IMR-90 (cell line): ENCODE measurements around the gene RGS9. TPM values are rescaled to one million over a fixed set of nuclear protein-coding genes. Genes with fewer than 3 reads are reported as not detected.
A peak's percentile ranks its signal among the peaks of the same experiment; 100 is the strongest.

Source experiments
- ATAC-seq: fragments of 200-7000 bp; cut with Tn5 transposase; 2 replicates; pipeline ENCODE4 v1.9.1; 2020; ENCODE audit warnings: low read depth, mild to moderate bottlenecking, moderate library complexity
- BruUV-seq: library from RNA; stranded (reverse); fragments of 400-500 nt; replicated peaks from 2 replicates; lab custom pipeline; 2021; lab: Mats Ljungman, UMichigan
- CTCF ChIA-PET: fragments of 300-600 bp; formaldehyde crosslinking; extraction: SDS; loops from one replicate; lab custom pipeline; 2021; ENCODE audit warnings: antibody characterized with exemption; lab: Yijun Ruan, JAX
- POLR2A ChIA-PET: fragments of 300-600 bp; sonication (Branson Sonifier 250); formaldehyde crosslinking; loops from one replicate; lab custom pipeline; 2022; ENCODE audit warnings: antibody characterized with exemption; ENCODE audit not compliant: unreplicated experiment; lab: Charles Lee
- DNase-seq: peaks from one replicate; pipeline ENCODE4 v3.0.0; 2013
- H2AFZ ChIP-seq: replicated peaks from 2 replicates; pipeline ENCODE3; 2013; ENCODE audit warnings: low read length, mild to moderate bottlenecking; ENCODE audit not compliant: poor library complexity
- H2AK5ac ChIP-seq: 2 replicates; pipeline ENCODE4 v1.6.1; 2013; ENCODE audit warnings: low read depth, low read length, inconsistent platforms
- H2AK9ac ChIP-seq: replicated peaks from 2 replicates; pipeline ENCODE3; 2013; ENCODE audit warnings: mild to moderate bottlenecking, low read depth, low read length, moderate library complexity; ENCODE audit not compliant: poor library complexity
- H2BK120ac ChIP-seq: 2 replicates; pipeline ENCODE4 v1.6.1; 2013; ENCODE audit warnings: low read depth, low read length, inconsistent platforms
- H2BK15ac ChIP-seq: 3 replicates; pipeline ENCODE4 v1.6.1; 2013; ENCODE audit warnings: low read depth, low read length, inconsistent platforms
- H2BK20ac ChIP-seq: 2 replicates; pipeline ENCODE4 v1.6.1; 2013; ENCODE audit warnings: low read depth, mild to moderate bottlenecking, inconsistent platforms, low read length, moderate library complexity
- H2BK5ac ChIP-seq: 2 replicates; pipeline ENCODE4 v1.6.1; 2013; ENCODE audit warnings: mild to moderate bottlenecking, low read depth, low read length, inconsistent platforms; ENCODE audit not compliant: poor library complexity, severe bottlenecking
- H3K14ac ChIP-seq: replicated peaks from 2 replicates; pipeline ENCODE4 v1.6.1; 2013; ENCODE audit warnings: low read depth, low read length, inconsistent platforms
- H3K18ac ChIP-seq: 2 replicates; pipeline ENCODE4 v1.6.1; 2013; ENCODE audit warnings: low read depth, low read length, control low read depth
- H3K23ac ChIP-seq: 2 replicates; pipeline ENCODE4 v1.6.1; 2013; ENCODE audit warnings: low read depth, low read length, inconsistent platforms
- H3K27ac ChIP-seq: 2 replicates; pipeline ENCODE4 v1.5.1; 2013; ENCODE audit warnings: mild to moderate bottlenecking, control low read depth, low read length; ENCODE audit not compliant: insufficient read depth
- H3K27me3 ChIP-seq: 2 replicates; pipeline ENCODE4 v1.6.1; 2013; ENCODE audit warnings: low read length; ENCODE audit not compliant: control insufficient read depth, insufficient read depth
- H3K36me3 ChIP-seq: 2 replicates; pipeline ENCODE4 v1.6.1; 2013; ENCODE audit warnings: low read length, mixed read lengths; ENCODE audit not compliant: control insufficient read depth, insufficient read depth
- H3K4ac ChIP-seq: 2 replicates; pipeline ENCODE4 v1.6.1; 2013; ENCODE audit warnings: low read depth, low read length, inconsistent platforms
- H3K4me1 ChIP-seq: 2 replicates; pipeline ENCODE4 v1.6.1; 2013; ENCODE audit warnings: low read length, mixed read lengths; ENCODE audit not compliant: control insufficient read depth, insufficient read depth
- H3K4me2 ChIP-seq: 2 replicates; pipeline ENCODE4 v1.6.1; 2013; ENCODE audit warnings: low read depth, mild to moderate bottlenecking, control low read depth, low read length, moderate library complexity
- H3K4me3 ChIP-seq: 2 replicates; pipeline ENCODE4 v1.5.1; 2013; ENCODE audit warnings: low read depth, mild to moderate bottlenecking, control low read depth, low read length, moderate library complexity; ENCODE audit not compliant: insufficient read depth
- H3K56ac ChIP-seq: 2 replicates; pipeline ENCODE4 v1.6.1; 2013; ENCODE audit warnings: low read length, inconsistent platforms; ENCODE audit not compliant: insufficient read depth; ENCODE audit errors: extremely low read depth
- H3K79me1 ChIP-seq, 2 experiments: 2 replicates each; pipeline ENCODE4 v1.6.1; 2013; ENCODE audit warnings: low read length in 2 of 2, inconsistent platforms in 1 of 2, low read depth in 1 of 2
- H3K9ac ChIP-seq: 2 replicates; pipeline ENCODE4 v1.6.1; 2013; ENCODE audit warnings: low read depth, low read length, control low read depth
- H3K9me1 ChIP-seq: 2 replicates; pipeline ENCODE4 v1.6.1; 2013; ENCODE audit warnings: low read length, inconsistent platforms; ENCODE audit not compliant: insufficient read depth
- H3K9me3 ChIP-seq: 2 replicates; pipeline ENCODE4 v1.6.1; 2013; ENCODE audit warnings: low read length; ENCODE audit not compliant: control insufficient read depth, insufficient read depth
- H4K20me1 ChIP-seq: 2 replicates; pipeline ENCODE4 v1.6.1; 2013; ENCODE audit warnings: low read length, inconsistent platforms; ENCODE audit not compliant: insufficient read depth
- H4K5ac ChIP-seq: 2 replicates; pipeline ENCODE4 v1.6.1; 2013; ENCODE audit warnings: mild to moderate bottlenecking, low read depth, low read length, control low read depth
- H4K8ac ChIP-seq, 2 experiments: 2 replicates each; pipeline ENCODE4 v1.6.1; 2013; ENCODE audit warnings: low read depth in 2 of 2, low read length in 2 of 2, control low read depth in 1 of 2, inconsistent platforms in 1 of 2
- H4K91ac ChIP-seq: 2 replicates; pipeline ENCODE4 v1.6.1; 2013; ENCODE audit warnings: low read depth, low read length, inconsistent platforms; ENCODE audit not compliant: insufficient read depth
- CHD1 ChIP-seq: IDR thresholded peaks from 2 replicates; pipeline ENCODE4 v1.6.1; 2012; ENCODE audit warnings: low read depth, low read length, improper control_type of control experiment
- FOS ChIP-seq: fragments of 150-350 bp; IDR thresholded peaks from 2 replicates; pipeline ENCODE4 v1.6.1; 2016; ENCODE audit warnings: low read depth, low read length
- MAFK ChIP-seq: IDR thresholded peaks from 2 replicates; pipeline ENCODE4 v1.6.1; 2012; ENCODE audit warnings: low read depth, low read length, improper control_type of control experiment
- POLR2A ChIP-seq: IDR thresholded peaks from 2 replicates; pipeline ENCODE4 v1.6.1; 2012; ENCODE audit warnings: mild to moderate bottlenecking, low read depth, low read length
- RFX5 ChIP-seq: IDR thresholded peaks from 2 replicates; pipeline ENCODE4 v1.8.0; 2012; ENCODE audit warnings: low read depth, mild to moderate bottlenecking, low read length, moderate library complexity
- SMC3 ChIP-seq: fragments of 150-350 bp; IDR thresholded peaks from 2 replicates; pipeline ENCODE4 v1.6.1; 2016; ENCODE audit warnings: low read depth, mild to moderate bottlenecking, antibody characterized with exemption, low read length, moderate library complexity
- WGBS, 2 experiments: methylation state at CpG; one replicate each; pipeline versions ENCODE4 v1.1.5 to v1.1.7; 2013; ENCODE audit warnings: missing lambda C conversion rate in 2 of 2; ENCODE audit not compliant: insufficient read length in 1 of 2; ENCODE audit errors: extremely low coverage in 2 of 2; 5-methylcytosine and 5-hydroxymethylcytosine counted together
- dilution Hi-C: fragments of 300-500 bp; cut with HindIII; formaldehyde crosslinking; loops from one replicate; pipeline ENCODE4 v1.14.3; 2018; ENCODE audit warnings: low sequenced_read_pairs; ENCODE audit not compliant: unreplicated experiment
- in situ Hi-C: fragments of 300-500 bp; cut with MboI; formaldehyde crosslinking; loops from 3 replicates; pipeline ENCODE4 v1.14.3; 2019; ENCODE audit warnings: low sequenced_read_pairs, inconsistent platforms, mixed read lengths
- intact Hi-C: fragments of 100-400 bp; cut with micrococcal nuclease; formaldehyde crosslinking; loops from 2 replicates; pipeline ENCODE4 v1.10.0; 2022
- polyA plus RNA-seq, 3 experiments: library from polyadenylated mRNA; depleted of rRNA; stranded (reverse); fragments of >200 nt; gene quantifications; 2 replicates each; pipeline ENCODE4 v1.2.3, GENCODE V29; 2012; ENCODE audit warnings: low replicate concordance in 1 of 3
- total RNA-seq: library from RNA; depleted of rRNA; stranded (reverse); fragments of >200 nt; gene quantifications from 2 replicates; pipeline ENCODE4 v1.2.3, GENCODE V29; 2012

RGS9 gene
- total and polyA plus RNA-seq, 2 of the 4 experiments (the other 2 are of a cell fraction), result 0.90 to 1.1 TPM

DNA sequence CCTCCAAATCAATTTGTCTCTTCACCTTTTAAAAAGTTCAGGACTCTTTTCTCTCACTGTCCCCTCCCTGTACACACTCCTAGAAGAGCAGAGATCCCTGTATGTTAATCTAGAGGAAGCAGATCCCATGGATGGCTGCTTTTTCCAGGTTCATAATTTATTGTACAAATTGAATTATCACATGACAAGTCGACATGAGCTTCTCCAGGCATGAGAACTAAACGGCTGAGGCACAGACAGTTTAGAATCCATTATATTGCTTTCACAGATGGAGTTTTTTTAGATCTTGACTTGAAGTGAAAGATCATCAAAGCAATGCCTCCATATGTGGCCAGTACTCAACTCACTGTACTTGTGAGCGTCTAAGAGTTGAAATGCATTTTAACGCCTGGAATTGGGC lies 47.9 kb downstream of the RGS9 start:
- H3K27me3 ChIP-seq, result no peaks in the 10 kb centered on the region
- H3K9me3 ChIP-seq, result no peaks in the 10 kb centered on the region

More for the DNA sequence above, 47.9 kb downstream of the RGS9 start:
- Histone ChIP-seq H2BK20ac (peak overlapping the region; percentile 99), H2BK120ac (peak overlapping the region; percentile 99), H2AK9ac (peak overlapping the region; percentile 73), H3K79me1 (0 out of 4 replicates have a peak, but pooled peaks cover 0 to 3% of the 10 kb centered on the region in 2 experiments), H2AFZ (no peak overlapping the region), H3K14ac (peak overlapping the region; percentile 98), H4K8ac (peak overlapping the region; percentile 89 to 98), H3K27ac (peak overlapping the region; percentile 64; the same call in 1 of the 2 replicates), H3K4me2 (no peak overlapping the region), H3K4me1 (peaks cover 10% of the 10 kb centered on the region), H3K23ac (peak overlapping the region; percentile 78; the same call in 1 of the 2 replicates), H4K5ac (peak overlapping the region; percentile 67), H3K4ac (peak overlapping the region; percentile 98), H2BK15ac (peak overlapping the region; percentile 98; the same call in 2 of the 3 replicates), H2AK5ac (peak overlapping the region; percentile 95), H3K56ac (peak overlapping the region; percentile 11; the same call in 1 of the 2 replicates), H3K36me3 (no peaks in the 10 kb centered on the region), H4K20me1 (no peaks in the 10 kb centered on the region), H3K4me3 (no peak overlapping the region), H2BK5ac (peak overlapping the region; percentile 80), H3K18ac (peak overlapping the region; percentile 69), H3K9me1 (peaks cover 15% of the 10 kb centered on the region), H3K9ac (peak overlapping the region; percentile 44; the same call in 1 of the 2 replicates), H4K91ac (peak overlapping the region; percentile 96)
- CTCF ChIA-PET, result no interaction called here
- ATAC-seq (no peak), DNase-seq (no peak)
- intact Hi-C loops (no loop called here), dilution Hi-C loops (no loop called here), in situ Hi-C loops (no loop called here)
- 92% methylated on average over 2 of the region's 4 CpGs; no CpG with 5 or more reads in 1 of the 2 experiments for WGBS, 2 experiments
- no peak for TF ChIP-seq RFX5
- no peak for TF ChIP-seq CHD1
- TF ChIP-seq SMC3, result no peak
- no peak for TF ChIP-seq MAFK
- TF ChIP-seq FOS, result no peak
- TF ChIP-seq POLR2A, result no peak
- POLR2A ChIA-PET, result no interaction called here
- BruUV-seq, result no TSS peak
